RWPE2 (cell line): ENCODE measurements around the gene MSH6.

Source experiments
- ATAC-seq: fragments of 200-7000 bp; cut with Tn5 transposase; 3 replicates; pipeline ENCODE4 v1.9.1; 2021; ENCODE audit warnings: low read depth
- DNase-seq: peaks from one replicate; pipeline ENCODE4 v3.0.0-alpha.2; 2020; ENCODE audit warnings: low spot score
- H3K27ac ChIP-seq: fragments of 450-650 bp; 2 replicates; pipeline ENCODE4 v1.5.1; 2017; ENCODE audit warnings: mild to moderate bottlenecking; ENCODE audit not compliant: poor library complexity, severe bottlenecking
- H3K27me3 ChIP-seq: fragments of 250-450 bp; sonication (Bioruptor Pico); 2 replicates; pipeline ENCODE4 v1.5.1; 2021; ENCODE audit warnings: mild to moderate bottlenecking, moderate library complexity; ENCODE audit not compliant: insufficient read depth, poor library complexity, severe bottlenecking
- H3K36me3 ChIP-seq: fragments of 250-450 bp; sonication (Bioruptor Pico); 2 replicates; pipeline ENCODE4 v1.5.1; 2020; ENCODE audit warnings: low read depth, mild to moderate bottlenecking, moderate library complexity
- H3K4me1 ChIP-seq: fragments of 250-450 bp; sonication (Bioruptor Pico); 2 replicates; pipeline ENCODE4 v1.5.1; 2021; ENCODE audit warnings: mild to moderate bottlenecking, moderate library complexity; ENCODE audit not compliant: insufficient read depth, poor library complexity, severe bottlenecking
- H3K4me3 ChIP-seq: fragments of 250-450 bp; sonication (Bioruptor Pico); 2 replicates; pipeline ENCODE4 v1.5.1; 2021; ENCODE audit warnings: mild to moderate bottlenecking, moderate library complexity; ENCODE audit not compliant: severe bottlenecking
- H3K9me3 ChIP-seq: fragments of 250-450 bp; sonication (Bioruptor Pico); 2 replicates; pipeline ENCODE4 v1.5.1; 2021; ENCODE audit warnings: mild to moderate bottlenecking, moderate library complexity; ENCODE audit not compliant: severe bottlenecking
- CTCF ChIP-seq: fragments of 450-650 bp; IDR thresholded peaks from one replicate; pipeline ENCODE4 v1.5.1; 2017; ENCODE audit warnings: mild to moderate bottlenecking, moderate library complexity; ENCODE audit not compliant: poor library complexity, severe bottlenecking

Gene MSH6

GRCh38 chr2:47803770-47804169 is 20.8 kb downstream of the MSH6 start:
- DNase-seq: no peak

GRCh38 chr2:47805850-47806249 is 22.9 kb downstream of the MSH6 start:
- no peak for TF ChIP-seq CTCF
- ATAC-seq (no peak), DNase-seq (no peak)
- Histone ChIP-seq H3K4me1 (no peaks in the 10 kb centered on the region), H3K27me3 (no peaks in the 10 kb centered on the region), H3K27ac (no peak overlapping the region), H3K36me3 (peaks cover 100% of the 10 kb centered on the region), H3K9me3 (no peaks in the 10 kb centered on the region), H3K4me3 (no peak overlapping the region)

More at GRCh38 chr2:47803770-47804169, 20.8 kb downstream of the MSH6 start:
- Histone ChIP-seq H3K27ac (no peak overlapping the region), H3K4me1 (no peaks in the 10 kb centered on the region), H3K9me3 (no peaks in the 10 kb centered on the region), H3K27me3 (no peaks in the 10 kb centered on the region), H3K4me3 (no peak overlapping the region), H3K36me3 (peaks cover 100% of the 10 kb centered on the region)
- no peak for TF ChIP-seq CTCF
- ATAC-seq: no peak

- H3K36me3 ChIP-seq: peaks cover 97% of the 10 kb centered on the region
- ATAC-seq: no peak
- no peak for TF ChIP-seq CTCF
- no peaks in the 10 kb centered on the region for H3K27me3 ChIP-seq
- H3K4me1 ChIP-seq: no peaks in the 10 kb centered on the region
- H3K9me3 ChIP-seq: no peaks in the 10 kb centered on the region
- no peak overlapping the region for H3K4me3 ChIP-seq
- no peak for DNase-seq
- no peak overlapping the region for H3K27ac ChIP-seq
These were observed 25.7 kb downstream of the MSH6 start for GRCh38 chr2:47808614-47809013.

- TF ChIP-seq CTCF: no peak
- Histone ChIP-seq H3K4me1 (no peaks in the 10 kb centered on the region), H3K36me3 (peaks cover 95% of the 10 kb centered on the region), H3K4me3 (no peak overlapping the region), H3K9me3 (no peaks in the 10 kb centered on the region), H3K27ac (no peak overlapping the region), H3K27me3 (no peaks in the 10 kb centered on the region)
- DNase-seq (no peak), ATAC-seq (no peak)
These were observed 27.0 kb downstream of the MSH6 start for GRCh38 chr2:47809903-47810302.

GRCh38 chr2:47810850-47811249 is 27.9 kb downstream of the MSH6 start:
- DNase-seq (no peak), ATAC-seq (peak; percentile 28; the same call in 2 of the 3 replicates)
- no peaks in the 10 kb centered on the region for H3K4me1 ChIP-seq
- H3K27me3 ChIP-seq: no peaks in the 10 kb centered on the region
- H3K36me3 ChIP-seq: peaks cover 89% of the 10 kb centered on the region
- no peak overlapping the region for H3K4me3 ChIP-seq
- H3K27ac ChIP-seq: no peak overlapping the region
- TF ChIP-seq CTCF: no peak
- H3K9me3 ChIP-seq: no peaks in the 10 kb centered on the region
